Brain microvascular endothelial cell (primary cell): ENCODE measurements around the gene UBE2G2.

Experiments
- DNase-seq: peaks from one replicate; pipeline ENCODE4 v3.0.0-alpha.2; 2020
- H3K27ac ChIP-seq: fragments of 250-450 bp; sonication (Bioruptor Pico); 2 replicates; pipeline ENCODE4 v1.5.1; 2020; ENCODE audit warnings: mild to moderate bottlenecking, moderate library complexity
- H3K27me3 ChIP-seq: fragments of 250-450 bp; sonication (Bioruptor Pico); replicated peaks from 2 replicates; pipeline ENCODE4 v1.5.1; 2020; ENCODE audit warnings: mild to moderate bottlenecking
- H3K36me3 ChIP-seq: fragments of 250-450 bp; sonication (Bioruptor Pico); replicated peaks from 2 replicates; pipeline ENCODE4 v1.5.1; 2020; ENCODE audit warnings: mild to moderate bottlenecking
- H3K4me3 ChIP-seq: 2 replicates; pipeline ENCODE4 v1.5.1; 2011; ENCODE audit warnings: low read depth, mild to moderate bottlenecking, control low read depth, low read length, moderate library complexity
- CTCF ChIP-seq: IDR thresholded peaks from 2 replicates; pipeline ENCODE4 v1.5.1; 2011; ENCODE audit warnings: low read depth, mild to moderate bottlenecking, moderate library complexity, low read length, control low read depth, inconsistent platforms; ENCODE audit errors: missing control alignments
- in situ Hi-C: cut with HindIII; loops from 2 replicates; pipeline ENCODE4 v1.10.0; 2017; ENCODE audit warnings: low sequenced_read_pairs, low pct_ligation_motif_present

Gene UBE2G2

GRCh38 chr21:44724926-44725325 lies 76.7 kb downstream of the UBE2G2 start:
- Histone ChIP-seq H3K27me3 (peaks cover 37% of the 10 kb centered on the region), H3K27ac (no peak overlapping the region), H3K36me3 (no peaks in the 10 kb centered on the region), H3K4me3 (no peak overlapping the region)
- no peak for TF ChIP-seq CTCF
- no peak for DNase-seq
- in situ Hi-C loops = no loop called here

- Histone ChIP-seq H3K27ac (no peak overlapping the region), H3K4me3 (no peak overlapping the region), H3K27me3 (peaks cover 40% of the 10 kb centered on the region), H3K36me3 (no peaks in the 10 kb centered on the region)
- in situ Hi-C loops = no loop called here
- TF ChIP-seq CTCF = no peak
- DNase-seq = no peak
Observed at GRCh38 chr21:44724196-44724595, 77.4 kb downstream of the UBE2G2 start.

- TF ChIP-seq CTCF = no peak
- peaks cover 44% of the 10 kb centered on the region for H3K27me3 ChIP-seq
Observed at GRCh38 chr21:44723177-44724131, 78.2 kb downstream of the UBE2G2 start.

GRCh38 chr21:44722731-44723130 lies 78.9 kb downstream of the UBE2G2 start:
- H3K36me3 ChIP-seq = no peaks in the 10 kb centered on the region
- H3K27me3 ChIP-seq = peaks cover 45% of the 10 kb centered on the region
- no peak overlapping the region for H3K4me3 ChIP-seq
- in situ Hi-C loops = no loop called here
- no peak overlapping the region for H3K27ac ChIP-seq
- no peak for TF ChIP-seq CTCF
- no peak for DNase-seq

More at GRCh38 chr21:44723177-44724131, 78.2 kb downstream of the UBE2G2 start:
- Histone ChIP-seq H3K27ac (no peak overlapping the region), H3K36me3 (no peaks in the 10 kb centered on the region), H3K4me3 (no peak overlapping the region)
- DNase-seq = no peak
- in situ Hi-C loops = no loop called here

GRCh38 chr21:44720170-44720569 lies 81.5 kb downstream of the UBE2G2 start:
- no peak for DNase-seq
- Histone ChIP-seq H3K36me3 (no peaks in the 10 kb centered on the region), H3K27me3 (peaks cover 48% of the 10 kb centered on the region), H3K27ac (no peak overlapping the region), H3K4me3 (no peak overlapping the region)
- TF ChIP-seq CTCF = no peak
- in situ Hi-C loops = no loop called here
